Keratinocyte (primary cell): ENCODE results near the gene DPP10. TPM values are rescaled to one million over a fixed set of nuclear protein-coding genes. Genes with fewer than 3 reads are reported as not detected.

ENCODE experiments used
- DNase-seq: peaks from one replicate; pipeline ENCODE4 v3.0.0-alpha.2; 2011; ENCODE audit warnings: low read depth, missing footprints, low spot score
- FAIRE-seq: peaks from 2 replicates; lab custom pipeline; 2011; peaks lifted over from hg19 to GRCh38; lab: Jason Lieb, UNC
- H2AFZ ChIP-seq: 2 replicates; pipeline ENCODE4 v1.6.0; 2012; ENCODE audit warnings: low read length, control low read depth, inconsistent platforms; ENCODE audit not compliant: control insufficient read depth
- H3K27ac ChIP-seq: 2 replicates; pipeline ENCODE4 v1.5.1; 2011; ENCODE audit warnings: low read length; ENCODE audit not compliant: control insufficient read depth, insufficient read depth
- H3K27me3 ChIP-seq: 3 replicates; pipeline ENCODE4 v1.6.0; 2011; ENCODE audit warnings: low read length; ENCODE audit not compliant: control insufficient read depth, insufficient read depth; ENCODE audit errors: extremely low read depth
- H3K36me3 ChIP-seq, 2 experiments: 2 replicates in 1 of 2; 3 replicates in 1 of 2; pipeline ENCODE4 v1.5.1; 2011; ENCODE audit warnings: low read length in 2 of 2, mild to moderate bottlenecking in 1 of 2; ENCODE audit not compliant: control insufficient read depth in 2 of 2, insufficient read depth in 2 of 2; ENCODE audit errors: extremely low read depth in 1 of 2
- H3K4me1 ChIP-seq: 3 replicates; pipeline ENCODE4 v1.5.1; 2011; ENCODE audit warnings: low read length; ENCODE audit not compliant: control insufficient read depth, insufficient read depth; ENCODE audit errors: extremely low read depth
- H3K4me2 ChIP-seq: 3 replicates; pipeline ENCODE4 v1.6.0; 2011; ENCODE audit warnings: low read depth, low read length; ENCODE audit not compliant: control insufficient read depth, insufficient read depth; ENCODE audit errors: extremely low read depth
- H3K4me3 ChIP-seq, 3 experiments: fragments of 200-600 bp in 1 of 3; sonication (generic) in 1 of 3; 2 replicates in 2 of 3; 3 replicates in 1 of 3; pipeline ENCODE4 v1.5.1; 2011 to 2016; ENCODE audit warnings: low read length in 3 of 3, mild to moderate bottlenecking in 3 of 3, control low read depth in 2 of 3, inconsistent platforms in 1 of 3, low read depth in 1 of 3, mixed read lengths in 1 of 3, mixed run types in 1 of 3, moderate library complexity in 1 of 3; ENCODE audit not compliant: control insufficient read depth in 2 of 3, insufficient read depth in 2 of 3; ENCODE audit errors: extremely low read depth in 1 of 3
- H3K79me2 ChIP-seq: 2 replicates; pipeline ENCODE4 v1.6.0; 2012; ENCODE audit warnings: low read length; ENCODE audit not compliant: control insufficient read depth, insufficient read depth
- H3K9ac ChIP-seq: 3 replicates; pipeline ENCODE4 v1.6.0; 2011; ENCODE audit warnings: low read length; ENCODE audit not compliant: control insufficient read depth, insufficient read depth; ENCODE audit errors: extremely low read depth
- H3K9me1 ChIP-seq: 3 replicates; pipeline ENCODE4 v1.6.0; 2011; ENCODE audit warnings: low read length; ENCODE audit not compliant: control insufficient read depth, insufficient read depth; ENCODE audit errors: extremely low read depth
- H3K9me3 ChIP-seq: 2 replicates; pipeline ENCODE4 v1.5.1; 2012; ENCODE audit warnings: low read depth, low read length; ENCODE audit not compliant: control insufficient read depth
- H4K20me1 ChIP-seq: 3 replicates; pipeline ENCODE4 v1.6.0; 2011; ENCODE audit warnings: low read length; ENCODE audit not compliant: control insufficient read depth, insufficient read depth; ENCODE audit errors: extremely low read depth
- CTCF ChIP-seq, 3 experiments: IDR thresholded peaks in 1 of 3; conservative IDR thresholded peaks in 1 of 3; optimal IDR thresholded peaks in 1 of 3; 2 replicates in 2 of 3; 3 replicates in 1 of 3; pipeline versions ENCODE3 to v1.5.1; 2011; ENCODE audit warnings: low read length in 3 of 3, mild to moderate bottlenecking in 3 of 3, moderate library complexity in 2 of 3, control low read depth in 1 of 3, inconsistent platforms in 1 of 3; ENCODE audit not compliant: insufficient read depth in 2 of 3; ENCODE audit errors: extremely low read depth in 1 of 3
- EZH2 ChIP-seq: IDR thresholded peaks from one replicate; pipeline ENCODE4 v1.6.1; 2012; ENCODE audit warnings: inconsistent platforms, mild to moderate bottlenecking, low read length, moderate library complexity
- dilution Hi-C: fragments of 300-500 bp; cut with MboI; formaldehyde crosslinking; loops from one replicate; pipeline ENCODE4 v1.7.0; 2020; ENCODE audit warnings: low sequenced_read_pairs; ENCODE audit not compliant: extremely low pct_ligation_motif_present
- polyA plus RNA-seq, 5 experiments: library from polyadenylated mRNA; depleted of rRNA in 3 of 5; stranded (reverse) in 3 of 5; stranded (forward) in 1 of 5; unstranded in 1 of 5; fragments of >200 nt; gene quantifications; 1 replicate in 1 of 5; 2 replicates in 3 of 5; 3 replicates in 1 of 5; pipeline versions ENCODE4 v1.2.1 to v1.2.3, GENCODE V29; 2011 to 2012; ENCODE audit warnings: missing spikeins in 2 of 5, low read depth in 1 of 5, low replicate concordance in 1 of 5

Gene DPP10
- polyA plus RNA-seq, 1 donor (not counting 4 experiments of a cell fraction or from before 2014, with no cell fraction given): not detected

- H3K4me3 ChIP-seq: no peak overlapping the region
- no peak for DNase-seq
- no peaks in the 10 kb centered on the region for H3K4me1 ChIP-seq
- no peak overlapping the region for H3K27ac ChIP-seq
- H3K4me2 ChIP-seq: no peak overlapping the region
- dilution Hi-C loops: no loop called here
- H3K9ac ChIP-seq: no peak overlapping the region
- no peaks in the 10 kb centered on the region for H3K9me3 ChIP-seq
- no peaks in the 10 kb centered on the region for H3K79me2 ChIP-seq
- no peaks in the 10 kb centered on the region for H3K27me3 ChIP-seq
- H4K20me1 ChIP-seq: no peaks in the 10 kb centered on the region
- no peak overlapping the region for H2AFZ ChIP-seq
- H3K36me3 ChIP-seq: no peaks in the 10 kb centered on the region
- TF ChIP-seq EZH2 (no peak), CTCF (optimal IDR thresholded peaks at IDR 0.05 in 1 of 3, IDR thresholded peaks at IDR 0.05 in 1 of 3, conservative IDR thresholded peaks at IDR 0.05 in 1 of 3; ENCODE audit: extremely low read depth in 1 of 3, insufficient read depth in 2 of 3, low read length in 3 of 3) (no peak)
- H3K9me1 ChIP-seq: no peaks in the 10 kb centered on the region
- FAIRE-seq: no peak
These were observed 856.8 kb downstream of the DPP10 start for GRCh38 chr2:115299199-115299598.

GRCh38 chr2:115305712-115306111, 863.3 kb downstream of the DPP10 start:
- Histone ChIP-seq H4K20me1 (no peaks in the 10 kb centered on the region), H3K9me1 (no peaks in the 10 kb centered on the region), H2AFZ (no peak overlapping the region), H3K4me2 (no peak overlapping the region), H3K79me2 (no peaks in the 10 kb centered on the region), H3K27ac (no peak overlapping the region), H3K36me3 (no peaks in the 10 kb centered on the region), H3K4me1 (no peaks in the 10 kb centered on the region), H3K9ac (no peak overlapping the region), H3K4me3 (no peak overlapping the region), H3K27me3 (no peaks in the 10 kb centered on the region), H3K9me3 (no peaks in the 10 kb centered on the region)
- no peak for DNase-seq
- dilution Hi-C loops: no loop called here
- TF ChIP-seq CTCF (optimal IDR thresholded peaks at IDR 0.05 in 1 of 3, IDR thresholded peaks at IDR 0.05 in 1 of 3, conservative IDR thresholded peaks at IDR 0.05 in 1 of 3; ENCODE audit: extremely low read depth in 1 of 3, insufficient read depth in 2 of 3, low read length in 3 of 3): no peak
- TF ChIP-seq EZH2: no peak
- FAIRE-seq: no peak
